Esophagus squamous epithelium (tissue), 5 donors: ENCODE data around the gene CTTNBP2. TPM values are rescaled to one million over a fixed set of nuclear protein-coding genes. Genes with fewer than 3 reads are reported as not detected.

Experiments
- DNase-seq: peaks from one replicate; lab custom pipeline; 2025; lab: John Stamatoyannopoulos, UW
- H3K27ac ChIP-seq, 4 donors: fragments of 200-600 bp; sonication (generic); one replicate each; pipeline ENCODE4 v1.5.1; 2016 to 2019; ENCODE audit warnings: mild to moderate bottlenecking in 1 of 4
- H3K27me3 ChIP-seq, 4 donors: fragments of 200-600 bp; sonication (generic); 1 replicate in 3 of 4; 2 replicates in 1 of 4; pipeline versions ENCODE4 v1.5.1 to v1.6.0; 2017 to 2021; ENCODE audit warnings: antibody characterized with exemption in 1 of 4
- H3K36me3 ChIP-seq, 3 donors: fragments of 200-600 bp; sonication (generic); one replicate each; pipeline ENCODE4 v1.5.1; 2016 to 2019
- H3K4me1 ChIP-seq, 3 donors: fragments of 200-600 bp; sonication (generic); one replicate each; pipeline ENCODE4 v1.5.1; 2017 to 2019
- H3K4me3 ChIP-seq, 4 donors: fragments of 200-600 bp; sonication (generic); 1 replicate in 3 of 4; 2 replicates in 1 of 4; pipeline ENCODE4 v1.5.1; 2016 to 2019; ENCODE audit warnings: mild to moderate bottlenecking in 2 of 4, moderate library complexity in 1 of 4
- H3K9me3 ChIP-seq, 3 donors: fragments of 200-600 bp; sonication (generic); one replicate each; pipeline ENCODE4 v1.5.1; 2016 to 2019
- POLR2A ChIP-seq, 4 donors: fragments of 450-650 bp; IDR thresholded peaks; one replicate each; pipeline ENCODE4 v1.6.1; 2017; ENCODE audit warnings: antibody characterized with exemption in 4 of 4, mild to moderate bottlenecking in 4 of 4, moderate library complexity in 3 of 4
- WGBS, 2 donors: methylation state at CpG; one replicate each; pipeline ENCODE4 v1.1.5; 2018; 5-methylcytosine and 5-hydroxymethylcytosine counted together
- intact Hi-C: fragments of 100-400 bp; cut with DNase I; formaldehyde crosslinking; loops from one replicate; pipeline ENCODE4 v1.15.0; 2022
- total RNA-seq, 4 donors: library from RNA; depleted of rRNA; stranded (reverse); fragments of >200 nt; gene quantifications; one replicate each; pipeline ENCODE4 v1.1.0, GENCODE V29; 2016
- TF ChIP-seq, protein P1 (sequence below), 6 experiments: fragments of 450-650 bp in 4 of 6; fragments of 200-600 bp in 2 of 6; sonication (generic) in 2 of 6; IDR thresholded peaks; one replicate each; pipeline ENCODE4 v1.5.1; 2016 to 2019; ENCODE audit warnings: antibody characterized with exemption in 6 of 6, mild to moderate bottlenecking in 4 of 6, moderate library complexity in 4 of 6
- donor health status: DM: yes; HTN: yes; CAD: no.

Gene CTTNBP2
- total RNA-seq, 4 donors from 2014 or later = 8.5 to 31.5 (median 19.6) TPM

DNA sequence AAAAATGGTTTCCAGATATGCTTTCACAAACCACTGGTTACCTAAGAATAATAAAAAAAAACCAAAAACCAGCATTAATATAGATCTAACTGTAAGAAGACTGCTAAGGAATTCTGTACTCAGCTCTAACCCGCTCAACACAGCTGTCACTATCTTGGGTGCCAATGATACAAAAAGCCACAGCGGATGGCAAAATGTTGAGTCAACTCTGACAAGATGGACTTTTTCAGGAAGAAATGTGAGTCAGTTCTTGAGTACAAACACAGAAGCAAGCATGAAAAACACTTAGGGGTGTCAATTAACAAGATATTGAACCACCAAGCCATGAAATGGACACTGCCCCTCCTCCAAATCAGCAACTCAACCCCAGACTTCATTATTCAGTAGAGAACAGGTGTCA, 55.0 kb downstream of the CTTNBP2 start:
- WGBS, 2 donors = 87 to 89% methylated on average over 2 of the region's 2 CpGs
- Histone ChIP-seq H3K36me3 (no peaks in the 10 kb centered on the region), H3K4me1 (no peaks in the 10 kb centered on the region), H3K4me3 (no peak overlapping the region), H3K27me3 (no peaks in the 10 kb centered on the region), H3K27ac (no peak overlapping the region), H3K9me3 (no peaks in the 10 kb centered on the region)
- TF ChIP-seq POLR2A (IDR thresholded peaks at IDR 0.05) = no peak
- TF ChIP-seq, protein P1, sequence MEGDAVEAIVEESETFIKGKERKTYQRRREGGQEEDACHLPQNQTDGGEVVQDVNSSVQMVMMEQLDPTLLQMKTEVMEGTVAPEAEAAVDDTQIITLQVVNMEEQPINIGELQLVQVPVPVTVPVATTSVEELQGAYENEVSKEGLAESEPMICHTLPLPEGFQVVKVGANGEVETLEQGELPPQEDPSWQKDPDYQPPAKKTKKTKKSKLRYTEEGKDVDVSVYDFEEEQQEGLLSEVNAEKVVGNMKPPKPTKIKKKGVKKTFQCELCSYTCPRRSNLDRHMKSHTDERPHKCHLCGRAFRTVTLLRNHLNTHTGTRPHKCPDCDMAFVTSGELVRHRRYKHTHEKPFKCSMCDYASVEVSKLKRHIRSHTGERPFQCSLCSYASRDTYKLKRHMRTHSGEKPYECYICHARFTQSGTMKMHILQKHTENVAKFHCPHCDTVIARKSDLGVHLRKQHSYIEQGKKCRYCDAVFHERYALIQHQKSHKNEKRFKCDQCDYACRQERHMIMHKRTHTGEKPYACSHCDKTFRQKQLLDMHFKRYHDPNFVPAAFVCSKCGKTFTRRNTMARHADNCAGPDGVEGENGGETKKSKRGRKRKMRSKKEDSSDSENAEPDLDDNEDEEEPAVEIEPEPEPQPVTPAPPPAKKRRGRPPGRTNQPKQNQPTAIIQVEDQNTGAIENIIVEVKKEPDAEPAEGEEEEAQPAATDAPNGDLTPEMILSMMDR (IDR thresholded peaks at IDR 0.05) = no peak
- no peak for DNase-seq
- intact Hi-C loops = no loop called here

DNA sequence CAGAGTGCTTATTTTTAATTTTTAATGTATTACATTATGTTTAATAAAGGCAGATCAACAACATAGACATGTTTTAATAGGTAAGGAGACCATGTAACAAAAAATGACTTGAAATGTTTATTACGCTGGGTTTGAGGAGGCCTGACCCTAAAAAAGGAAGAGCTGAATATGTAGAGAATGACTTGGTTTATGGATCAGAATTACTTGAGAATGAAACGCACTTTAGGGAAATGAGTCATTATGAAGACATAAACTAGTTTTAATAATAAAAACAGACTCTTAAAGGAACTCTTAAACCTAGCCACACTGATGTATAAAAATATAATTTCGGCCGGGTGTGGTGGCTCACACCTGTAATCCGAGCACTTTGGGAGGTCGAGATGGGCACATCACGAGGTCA, 56.5 kb downstream of the CTTNBP2 start:
- intact Hi-C loops = no loop called here
- no peak overlapping the region for H3K4me3 ChIP-seq
- no peaks in the 10 kb centered on the region for H3K36me3 ChIP-seq
- H3K27me3 ChIP-seq = no peaks in the 10 kb centered on the region
- H3K27ac ChIP-seq = no peak overlapping the region
- H3K4me1 ChIP-seq = no peaks in the 10 kb centered on the region
- no peaks in the 10 kb centered on the region for H3K9me3 ChIP-seq
- TF ChIP-seq, protein P1 (IDR thresholded peaks at IDR 0.05) = no peak
- TF ChIP-seq POLR2A (IDR thresholded peaks at IDR 0.05) = no peak
- WGBS, 2 donors = 56 to 72% methylated on average over 7 of the region's 7 CpGs
- no peak for DNase-seq

DNA sequence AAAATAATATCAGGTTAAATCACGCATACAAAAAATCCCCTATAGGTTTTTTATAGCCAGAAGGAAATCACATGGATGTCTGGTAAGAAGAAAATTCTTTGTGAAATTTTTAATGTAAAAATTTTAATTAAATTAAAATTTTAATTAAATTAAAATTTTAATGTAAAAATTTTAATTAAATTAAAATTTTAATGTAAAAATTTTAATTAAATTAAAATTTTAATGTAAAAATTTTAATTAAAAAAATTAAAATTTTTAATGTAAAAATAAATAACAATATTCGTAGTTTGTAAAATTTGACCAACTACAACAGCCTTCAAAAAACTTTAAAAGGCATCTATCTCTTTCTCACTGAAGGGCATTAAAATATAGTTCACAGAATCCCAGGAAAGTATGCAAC, 61.5 kb downstream of the CTTNBP2 start:
- H3K4me1 ChIP-seq = peaks cover 10 to 25% (median 13%) of the 10 kb centered on the region in 3 donors
- no peaks in the 10 kb centered on the region for H3K27me3 ChIP-seq
- TF ChIP-seq, protein P1 (IDR thresholded peaks at IDR 0.05) = no peak
- TF ChIP-seq POLR2A (IDR thresholded peaks at IDR 0.05) = no peak
- WGBS, 2 donors = 94 to 97% methylated on average over 2 of the region's 2 CpGs
- no peak overlapping the region for H3K27ac ChIP-seq
- no peak for DNase-seq
- H3K4me3 ChIP-seq = no peak overlapping the region
- H3K9me3 ChIP-seq = no peaks in the 10 kb centered on the region
- intact Hi-C loops = no loop called here
- H3K36me3 ChIP-seq = peaks cover 0 to 5% (median 0%) of the 10 kb centered on the region in 3 donors

DNA sequence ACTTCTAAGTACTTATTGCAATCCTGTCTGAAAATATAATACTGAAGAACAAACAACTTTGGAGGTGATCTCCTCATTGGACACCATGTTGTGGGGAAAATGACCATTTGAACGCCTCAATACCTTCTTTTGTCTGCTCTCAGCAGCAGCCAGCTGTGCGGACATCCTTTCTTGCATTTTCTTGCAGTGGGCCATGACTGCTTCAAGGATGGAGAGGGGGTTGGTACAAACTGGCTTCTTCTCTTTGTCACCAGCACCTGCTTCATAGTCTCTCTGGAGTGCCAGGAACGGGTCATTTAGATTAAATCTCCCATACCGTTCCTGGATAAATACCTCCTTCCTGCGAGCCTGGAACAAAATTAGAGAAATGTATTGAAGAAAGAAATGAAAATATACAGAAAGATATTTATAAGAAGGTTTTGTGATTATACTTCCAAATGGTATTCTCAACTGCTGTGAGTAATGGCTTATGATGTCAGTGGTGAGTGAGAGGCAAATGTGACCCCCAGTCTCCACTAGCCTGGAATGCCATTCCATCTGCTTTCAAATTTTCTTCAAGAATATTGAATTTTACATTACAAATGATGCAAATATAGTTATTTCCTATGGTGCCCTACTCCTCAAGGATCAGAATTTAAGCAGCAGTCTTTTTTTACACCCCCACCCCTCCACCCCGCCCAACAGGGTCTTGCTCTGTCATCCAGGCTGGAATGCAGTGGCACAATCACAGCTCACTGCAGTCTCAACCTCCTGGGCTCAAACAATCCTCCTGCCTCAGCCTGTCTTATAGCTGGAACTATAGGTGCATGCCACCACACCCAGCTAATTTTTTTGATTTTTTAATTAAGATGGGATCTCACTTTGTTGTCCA, 62.4 kb downstream of the CTTNBP2 start:
- Histone ChIP-seq H3K4me1 (peaks cover 10 to 25% (median 13%) of the 10 kb centered on the region in 3 donors), H3K36me3 (peaks cover 0 to 9% (median 0%) of the 10 kb centered on the region in 3 donors), H3K27me3 (no peaks in the 10 kb centered on the region), H3K9me3 (no peaks in the 10 kb centered on the region), H3K27ac (no peak overlapping the region), H3K4me3 (no peak overlapping the region)
- intact Hi-C loops = no loop called here
- 77 to 80% methylated on average over 6 of the region's 6 CpGs for WGBS, 2 donors
- TF ChIP-seq, protein P1 (IDR thresholded peaks at IDR 0.05) = no peak
- TF ChIP-seq POLR2A (IDR thresholded peaks at IDR 0.05) = no peak
- no peak for DNase-seq

DNA sequence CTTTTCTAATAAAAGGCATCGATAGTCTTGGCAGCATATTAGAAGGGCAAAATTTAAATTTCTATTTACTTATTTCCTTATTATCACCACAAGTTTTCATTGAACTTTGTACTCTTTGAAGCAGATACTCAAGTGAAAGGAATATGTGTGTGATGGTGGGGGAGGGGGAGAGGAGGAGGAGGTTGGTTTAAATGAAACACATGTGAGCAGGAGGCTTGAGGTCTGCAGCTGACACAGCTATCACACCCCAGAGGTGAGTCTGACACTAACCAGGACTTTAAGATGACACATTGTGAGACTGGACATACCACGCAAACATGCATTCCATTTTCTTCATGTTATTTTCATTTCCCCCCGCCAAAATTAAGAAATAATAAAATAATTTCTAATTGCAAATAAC, 63.3 kb downstream of the CTTNBP2 start:
- Histone ChIP-seq H3K4me1 (peaks cover 10 to 25% (median 13%) of the 10 kb centered on the region in 3 donors), H3K4me3 (no peak overlapping the region), H3K36me3 (peaks cover 0 to 10% (median 0%) of the 10 kb centered on the region in 3 donors), H3K9me3 (no peaks in the 10 kb centered on the region), H3K27me3 (no peaks in the 10 kb centered on the region), H3K27ac (no peak overlapping the region)
- 81 to 89% methylated on average over 3 of the region's 3 CpGs for WGBS, 2 donors
- DNase-seq = no peak
- TF ChIP-seq, protein P1 (IDR thresholded peaks at IDR 0.05) = no peak
- no peak for TF ChIP-seq POLR2A (IDR thresholded peaks at IDR 0.05)
- intact Hi-C loops = no loop called here
